K562 (cell line): Measurements from ENCODE around the gene OARD1. TPM values are rescaled to one million over a fixed set of nuclear protein-coding genes. Genes with fewer than 3 reads are reported as not detected.

Experiments used
- CHCHD3 ChIP-seq: fragments of 250-450 bp; sonication (Bioruptor Pico); IDR thresholded peaks from 2 replicates; pipeline ENCODE4 v2.1.2; 2022; ENCODE audit warnings: mild to moderate bottlenecking
- EP400 ChIP-seq: fragments of 450-650 bp; IDR thresholded peaks from 2 replicates; pipeline ENCODE4 v1.6.1; 2017; ENCODE audit warnings: antibody characterized with exemption, mild to moderate bottlenecking, moderate library complexity
- ETS2 ChIP-seq: IDR thresholded peaks from 2 replicates; pipeline ENCODE4 v1.6.1; 2016; ENCODE audit warnings: borderline replicate concordance, missing genetic modification characterization, mild to moderate bottlenecking, moderate library complexity, missing compliant biosample characterization; ENCODE audit not compliant: poor library complexity, severe bottlenecking
- FOXO4 ChIP-seq: fragments of 450-650 bp; formaldehyde crosslinking; IDR thresholded peaks from 2 replicates; pipeline ENCODE4 v1.4.0; 2020; ENCODE audit warnings: mild to moderate bottlenecking, moderate library complexity
- GABPB1 ChIP-seq: sonication (generic); formaldehyde crosslinking; IDR thresholded peaks from 2 replicates; pipeline ENCODE4 v1.8.0; 2022; ENCODE audit warnings: mild to moderate bottlenecking, missing genetic modification reagents
- HMG20B ChIP-seq: fragments of 250-450 bp; sonication (Bioruptor Pico); IDR thresholded peaks from 2 replicates; pipeline ENCODE4 v1.5.0; 2021; ENCODE audit warnings: mild to moderate bottlenecking
- MGA ChIP-seq: fragments of 450-650 bp; IDR thresholded peaks from 2 replicates; pipeline ENCODE4 v1.6.1; 2016; ENCODE audit warnings: mild to moderate bottlenecking, moderate library complexity
- NEUROD1 ChIP-seq: fragments of 150-350 bp; IDR thresholded peaks from 2 replicates; pipeline ENCODE4 v1.6.1; 2014; ENCODE audit warnings: borderline replicate concordance, low read length, low read depth; ENCODE audit not compliant: partially characterized antibody
- NR3C1 ChIP-seq: sonication (generic); formaldehyde crosslinking; IDR thresholded peaks from 2 replicates; pipeline ENCODE4 v1.8.1; 2022; ENCODE audit warnings: missing genetic modification reagents
- RBBP5 ChIP-seq: fragments of 200-600 bp; sonication (generic); IDR thresholded peaks from 2 replicates; pipeline ENCODE4 v1.6.1; 2012; ENCODE audit warnings: borderline replicate concordance, mild to moderate bottlenecking, low read length, control low read depth, inconsistent platforms; ENCODE audit not compliant: insufficient read depth, poor library complexity, severe bottlenecking
- RFX5 ChIP-seq: IDR thresholded peaks from 2 replicates; pipeline ENCODE4 v1.6.1; 2011; ENCODE audit warnings: low read depth, mild to moderate bottlenecking, improper control_type of control experiment, low read length
- ZNF263 ChIP-seq: sonication (generic); formaldehyde crosslinking; IDR thresholded peaks from 2 replicates; pipeline ENCODE4 v1.8.0; 2022; ENCODE audit warnings: mild to moderate bottlenecking, missing genetic modification reagents, borderline replicate concordance
- ZNF445 ChIP-seq: fragments of 250-450 bp; sonication (Bioruptor Pico); IDR thresholded peaks from 2 replicates; pipeline ENCODE4 v1.4.0; 2020; ENCODE audit warnings: low read depth, mild to moderate bottlenecking, moderate library complexity
- polyA plus RNA-seq, 8 experiments: library from polyadenylated mRNA; depleted of rRNA in 4 of 8; stranded (reverse) in 5 of 8; unstranded in 3 of 8; fragments of >200 nt; fragmentation: Nextera tagmentation in 2 of 8; fragmentation: Illumina TruSeq in 1 of 8; extraction: Ambion mirVana in 2 of 8; extraction: Trizol in 1 of 8; gene quantifications; 2 replicates each; pipeline versions ENCODE4 v1.2.1 to v1.2.3, GENCODE V29; 2011 to 2014; ENCODE audit warnings: inconsistent platforms in 1 of 8, missing spikeins in 1 of 8
- total RNA-seq, 7 experiments: library from RNA; depleted of rRNA in 6 of 7; stranded (reverse); fragments of >200 nt in 6 of 7; fragmentation: Illumina TruSeq in 2 of 7; extraction: Trizol in 2 of 7; gene quantifications; 2 replicates each; pipeline versions ENCODE4 v1.2.1 to v1.2.3, GENCODE V29; 2011 to 2021; ENCODE audit warnings: low replicate concordance in 1 of 7

OARD1 gene
- total and polyA plus RNA-seq, 9 of the 15 experiments (the other 6 are each of a cell fraction or from before 2014, with no cell fraction given) = 43.4 to 88.3 (median 61.1) TPM

GRCh38 chr6:41077536-41077935 lies 5.4 kb upstream of the OARD1 start (continued):
- no peak for TF ChIP-seq NEUROD1
- no peak for TF ChIP-seq ZNF445 (CRISPR knock-in tag)
- TF ChIP-seq EP400 = no peak
- no peak for TF ChIP-seq FOXO4 (CRISPR knock-in tag)
- no peak for TF ChIP-seq CHCHD3 (CRISPR knock-in tag)
- no peak for TF ChIP-seq RBBP5
- TF ChIP-seq HMG20B (CRISPR knock-in tag) = no peak
- no peak for TF ChIP-seq ZNF263 (CRISPR knock-in tag)
- no peak for TF ChIP-seq NR3C1 (CRISPR knock-in tag)
- TF ChIP-seq RFX5 = no peak
- TF ChIP-seq MGA = no peak
- TF ChIP-seq ETS2 = no peak
- no peak for TF ChIP-seq GABPB1 (CRISPR knock-in tag)
